Measurements from ENCODE around the gene CHRNB4. TPM values are rescaled to one million over a fixed set of nuclear protein-coding genes. Genes with fewer than 3 reads are reported as not detected.

Gene CHRNB4
- total RNA-seq, 4 donors from 2014 or later: not detected

DNA sequence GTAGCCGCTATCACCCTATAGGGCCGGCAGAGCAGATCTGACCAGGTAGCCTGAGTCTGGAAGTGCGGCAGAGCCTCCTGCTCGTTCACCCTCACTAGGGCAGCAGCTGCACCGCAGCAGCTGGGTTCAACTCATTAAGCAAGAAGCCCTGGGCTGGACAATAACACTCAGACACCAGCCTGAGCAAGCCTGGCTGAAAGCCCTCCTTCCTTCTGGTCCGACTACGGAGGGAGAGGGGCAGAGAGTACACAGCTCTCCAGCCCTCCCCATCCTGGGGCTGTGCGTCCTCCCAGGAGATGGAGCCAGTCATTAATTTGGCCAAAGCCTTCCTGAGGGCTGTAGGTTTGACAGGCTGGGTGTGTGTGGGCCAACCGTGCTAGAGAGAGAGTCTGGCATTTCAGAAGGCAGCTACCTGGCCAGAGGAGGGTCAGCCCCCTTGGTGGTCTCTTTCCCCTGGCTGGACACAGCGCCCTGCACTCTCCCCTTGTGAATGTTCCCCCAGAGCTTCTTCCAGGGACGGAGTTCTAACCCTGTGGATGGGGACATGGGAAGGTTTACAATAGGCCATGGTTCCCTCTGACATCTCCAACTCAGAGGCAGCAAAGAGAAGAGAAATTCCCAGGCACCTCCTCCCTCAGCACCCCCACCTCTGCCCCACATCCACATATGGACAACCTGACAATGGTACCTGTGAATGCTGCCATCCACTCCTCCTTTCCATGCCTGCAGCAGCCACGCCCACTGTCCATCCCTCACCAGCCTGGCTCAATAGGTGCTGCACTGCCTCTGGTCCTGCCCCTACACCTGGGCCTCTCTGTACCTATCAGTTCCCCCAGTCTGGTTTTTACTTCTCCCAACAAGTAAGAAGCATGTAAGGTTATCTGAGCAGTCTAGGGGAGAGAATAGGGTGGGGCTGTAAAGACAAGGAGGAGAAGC, 6.5 kb downstream of the CHRNB4 start:
- TF ChIP-seq CTCF (IDR thresholded peaks at IDR 0.05): no peak
- ATAC-seq (ENCODE audit: low FRiP score) (no peak), DNase-seq (ENCODE audit: low spot score) (no peak)

DNA sequence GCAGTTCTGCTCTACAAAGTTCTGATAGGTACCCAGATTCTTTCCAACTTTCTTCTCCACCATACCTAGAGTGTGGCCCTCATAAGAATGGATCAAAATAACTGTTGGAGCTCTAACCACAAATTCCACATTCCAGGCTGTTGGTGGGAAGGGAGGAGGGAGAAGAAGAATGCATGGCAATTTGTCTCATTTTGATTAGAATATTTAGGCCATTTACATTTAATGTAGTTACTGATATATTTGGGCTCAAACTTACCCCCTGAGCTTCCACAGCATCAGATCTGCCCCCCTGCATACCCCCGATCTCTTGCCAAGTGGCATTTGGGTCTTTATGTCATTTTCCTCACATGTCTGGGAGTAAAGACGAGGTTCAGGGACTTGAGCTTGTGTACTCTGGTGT, 7.7 kb downstream of the CHRNB4 start:
- no peak for DNase-seq (ENCODE audit: low spot score)
- no peak for TF ChIP-seq CTCF (IDR thresholded peaks at IDR 0.05)
- ATAC-seq (ENCODE audit: low FRiP score): no peak

GRCh38 chr15:78630886-78631633, 9.9 kb downstream of the CHRNB4 start:
- no peak for TF ChIP-seq CTCF (IDR thresholded peaks at IDR 0.05)
- ATAC-seq (ENCODE audit: low FRiP score) (no peak), DNase-seq (ENCODE audit: low spot score) (no peak)

DNA sequence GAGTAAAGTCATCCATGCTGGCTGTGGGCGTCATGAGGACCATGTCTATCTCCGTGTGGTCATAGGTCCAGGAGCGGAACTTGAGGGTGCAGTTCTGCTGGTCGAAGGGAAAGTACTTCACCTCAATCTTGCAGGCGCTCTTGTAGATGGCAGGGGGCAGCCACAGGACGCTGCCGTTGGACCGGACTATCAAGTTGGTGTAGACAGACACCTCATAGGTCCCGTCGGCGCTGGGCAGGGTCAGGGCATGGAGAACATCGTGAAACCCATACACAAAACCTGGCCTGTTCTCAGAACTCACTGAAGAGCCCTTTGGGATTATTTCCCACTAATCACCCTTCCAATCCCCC, 11.3 kb downstream of the CHRNB4 start:
- DNase-seq (ENCODE audit: low spot score): no peak
- TF ChIP-seq CTCF (IDR thresholded peaks at IDR 0.05): no peak
- ATAC-seq (ENCODE audit: low FRiP score): no peak

DNA sequence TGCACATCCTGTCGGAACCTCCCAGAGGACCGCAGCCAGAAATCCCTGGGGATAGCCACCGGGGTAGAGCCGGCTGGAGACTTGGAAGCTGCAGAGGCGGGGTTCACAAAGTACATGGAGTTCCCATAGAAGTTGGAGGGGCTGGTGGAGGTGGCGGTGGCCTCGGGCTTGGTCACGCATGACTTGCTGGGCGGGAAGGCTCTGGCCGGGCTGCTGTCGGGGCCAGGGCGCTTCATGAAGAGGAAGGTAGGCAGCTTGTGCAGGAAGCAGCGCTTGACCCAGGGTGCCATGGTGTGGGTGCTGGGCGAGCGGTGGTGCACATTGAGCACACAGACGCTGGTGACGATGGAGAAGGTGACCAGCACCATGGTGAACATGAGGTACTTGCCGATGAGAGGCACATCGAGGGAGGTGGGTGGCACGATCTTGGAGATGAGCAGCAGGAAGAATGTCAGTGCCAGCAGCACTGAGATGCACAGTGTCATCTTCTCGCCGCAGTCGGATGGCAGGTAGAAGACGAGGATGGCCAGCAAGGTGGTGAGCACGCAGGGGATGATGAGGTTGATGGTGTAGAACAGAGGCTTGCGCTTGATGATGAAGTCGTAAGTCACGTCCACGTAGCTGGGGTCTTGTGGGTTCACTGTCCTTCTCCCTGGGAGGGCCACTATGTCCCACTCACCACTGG, 11.8 kb downstream of the CHRNB4 start:
- ATAC-seq (ENCODE audit: low FRiP score): no peak
- TF ChIP-seq CTCF (IDR thresholded peaks at IDR 0.05): no peak
- DNase-seq (ENCODE audit: low spot score): no peak

DNA sequence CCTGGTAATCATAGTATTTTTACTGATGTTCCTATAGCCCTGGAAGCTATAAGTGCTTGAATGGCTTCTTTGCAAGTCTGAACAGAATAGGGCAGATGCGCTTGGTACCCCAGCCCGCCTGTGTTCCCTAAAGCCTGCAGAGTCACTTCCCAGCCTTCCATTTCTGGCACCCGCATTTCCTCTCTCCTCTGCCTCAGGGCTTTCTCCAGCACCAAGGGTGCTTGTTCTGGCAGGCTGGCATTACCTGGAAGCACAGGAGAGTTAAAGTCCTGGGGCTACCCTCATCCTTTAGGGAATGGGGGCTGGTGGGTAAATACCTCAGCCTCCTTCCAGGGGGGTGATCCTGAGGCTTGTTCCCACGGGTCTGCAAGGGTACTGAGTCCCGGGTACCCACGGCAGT, 12.8 kb downstream of the CHRNB4 start:
- ATAC-seq (ENCODE audit: low FRiP score) (no peak), DNase-seq (ENCODE audit: low spot score) (no peak)
- no peak for TF ChIP-seq CTCF (IDR thresholded peaks at IDR 0.05)

Measured in omental fat pad (tissue), 4 donors.